IMR-90 (cell line): ENCODE results near the gene POR. TPM values are rescaled to one million over a fixed set of nuclear protein-coding genes. Genes with fewer than 3 reads are reported as not detected.

Experiments
- ATAC-seq: fragments of 200-7000 bp; cut with Tn5 transposase; 2 replicates; pipeline ENCODE4 v1.9.1; 2020; ENCODE audit warnings: low read depth, mild to moderate bottlenecking, moderate library complexity
- BruUV-seq: library from RNA; stranded (reverse); fragments of 400-500 nt; replicated peaks from 2 replicates; lab custom pipeline; 2021; lab: Mats Ljungman, UMichigan
- CTCF ChIA-PET: fragments of 300-600 bp; formaldehyde crosslinking; extraction: SDS; loops from one replicate; lab custom pipeline; 2021; ENCODE audit warnings: antibody characterized with exemption; lab: Yijun Ruan, JAX
- POLR2A ChIA-PET: fragments of 300-600 bp; sonication (Branson Sonifier 250); formaldehyde crosslinking; loops from one replicate; lab custom pipeline; 2022; ENCODE audit warnings: antibody characterized with exemption; ENCODE audit not compliant: unreplicated experiment; lab: Charles Lee
- DNase-seq: peaks from one replicate; pipeline ENCODE4 v3.0.0; 2013
- H2AFZ ChIP-seq: replicated peaks from 2 replicates; pipeline ENCODE3; 2013; ENCODE audit warnings: low read length, mild to moderate bottlenecking; ENCODE audit not compliant: poor library complexity
- H2AK5ac ChIP-seq: 2 replicates; pipeline ENCODE4 v1.6.1; 2013; ENCODE audit warnings: low read depth, low read length, inconsistent platforms
- H2AK9ac ChIP-seq: replicated peaks from 2 replicates; pipeline ENCODE3; 2013; ENCODE audit warnings: mild to moderate bottlenecking, low read depth, low read length, moderate library complexity; ENCODE audit not compliant: poor library complexity
- H2BK120ac ChIP-seq: 2 replicates; pipeline ENCODE4 v1.6.1; 2013; ENCODE audit warnings: low read depth, low read length, inconsistent platforms
- H2BK15ac ChIP-seq: 3 replicates; pipeline ENCODE4 v1.6.1; 2013; ENCODE audit warnings: low read depth, low read length, inconsistent platforms
- H2BK20ac ChIP-seq: 2 replicates; pipeline ENCODE4 v1.6.1; 2013; ENCODE audit warnings: low read depth, mild to moderate bottlenecking, inconsistent platforms, low read length, moderate library complexity
- H2BK5ac ChIP-seq: 2 replicates; pipeline ENCODE4 v1.6.1; 2013; ENCODE audit warnings: mild to moderate bottlenecking, low read depth, low read length, inconsistent platforms; ENCODE audit not compliant: poor library complexity, severe bottlenecking
- H3K14ac ChIP-seq: replicated peaks from 2 replicates; pipeline ENCODE4 v1.6.1; 2013; ENCODE audit warnings: low read depth, low read length, inconsistent platforms
- H3K18ac ChIP-seq: 2 replicates; pipeline ENCODE4 v1.6.1; 2013; ENCODE audit warnings: low read depth, low read length, control low read depth
- H3K23ac ChIP-seq: 2 replicates; pipeline ENCODE4 v1.6.1; 2013; ENCODE audit warnings: low read depth, low read length, inconsistent platforms
- H3K27ac ChIP-seq: 2 replicates; pipeline ENCODE4 v1.5.1; 2013; ENCODE audit warnings: mild to moderate bottlenecking, control low read depth, low read length; ENCODE audit not compliant: insufficient read depth
- H3K27me3 ChIP-seq: 2 replicates; pipeline ENCODE4 v1.6.1; 2013; ENCODE audit warnings: low read length; ENCODE audit not compliant: control insufficient read depth, insufficient read depth
- H3K36me3 ChIP-seq: 2 replicates; pipeline ENCODE4 v1.6.1; 2013; ENCODE audit warnings: low read length, mixed read lengths; ENCODE audit not compliant: control insufficient read depth, insufficient read depth
- H3K4ac ChIP-seq: 2 replicates; pipeline ENCODE4 v1.6.1; 2013; ENCODE audit warnings: low read depth, low read length, inconsistent platforms
- H3K4me1 ChIP-seq: 2 replicates; pipeline ENCODE4 v1.6.1; 2013; ENCODE audit warnings: low read length, mixed read lengths; ENCODE audit not compliant: control insufficient read depth, insufficient read depth
- H3K4me2 ChIP-seq: 2 replicates; pipeline ENCODE4 v1.6.1; 2013; ENCODE audit warnings: low read depth, mild to moderate bottlenecking, control low read depth, low read length, moderate library complexity
- H3K4me3 ChIP-seq: 2 replicates; pipeline ENCODE4 v1.5.1; 2013; ENCODE audit warnings: low read depth, mild to moderate bottlenecking, control low read depth, low read length, moderate library complexity; ENCODE audit not compliant: insufficient read depth
- H3K56ac ChIP-seq: 2 replicates; pipeline ENCODE4 v1.6.1; 2013; ENCODE audit warnings: low read length, inconsistent platforms; ENCODE audit not compliant: insufficient read depth; ENCODE audit errors: extremely low read depth
- H3K79me1 ChIP-seq, 2 experiments: 2 replicates each; pipeline ENCODE4 v1.6.1; 2013; ENCODE audit warnings: low read length in 2 of 2, inconsistent platforms in 1 of 2, low read depth in 1 of 2
- H3K9ac ChIP-seq: 2 replicates; pipeline ENCODE4 v1.6.1; 2013; ENCODE audit warnings: low read depth, low read length, control low read depth
- H3K9me1 ChIP-seq: 2 replicates; pipeline ENCODE4 v1.6.1; 2013; ENCODE audit warnings: low read length, inconsistent platforms; ENCODE audit not compliant: insufficient read depth
- H3K9me3 ChIP-seq: 2 replicates; pipeline ENCODE4 v1.6.1; 2013; ENCODE audit warnings: low read length; ENCODE audit not compliant: control insufficient read depth, insufficient read depth
- H4K20me1 ChIP-seq: 2 replicates; pipeline ENCODE4 v1.6.1; 2013; ENCODE audit warnings: low read length, inconsistent platforms; ENCODE audit not compliant: insufficient read depth
- H4K5ac ChIP-seq: 2 replicates; pipeline ENCODE4 v1.6.1; 2013; ENCODE audit warnings: mild to moderate bottlenecking, low read depth, low read length, control low read depth
- H4K8ac ChIP-seq, 2 experiments: 2 replicates each; pipeline ENCODE4 v1.6.1; 2013; ENCODE audit warnings: low read depth in 2 of 2, low read length in 2 of 2, control low read depth in 1 of 2, inconsistent platforms in 1 of 2
- H4K91ac ChIP-seq: 2 replicates; pipeline ENCODE4 v1.6.1; 2013; ENCODE audit warnings: low read depth, low read length, inconsistent platforms; ENCODE audit not compliant: insufficient read depth
- CEBPB ChIP-seq: IDR thresholded peaks from 2 replicates; pipeline ENCODE4 v1.6.1; 2012; ENCODE audit warnings: low read depth, low read length, improper control_type of control experiment
- CHD1 ChIP-seq: IDR thresholded peaks from 2 replicates; pipeline ENCODE4 v1.6.1; 2012; ENCODE audit warnings: low read depth, low read length, improper control_type of control experiment
- SMC3 ChIP-seq: fragments of 150-350 bp; IDR thresholded peaks from 2 replicates; pipeline ENCODE4 v1.6.1; 2016; ENCODE audit warnings: low read depth, mild to moderate bottlenecking, antibody characterized with exemption, low read length, moderate library complexity
- WGBS, 2 experiments: methylation state at CpG; one replicate each; pipeline versions ENCODE4 v1.1.5 to v1.1.7; 2013; ENCODE audit warnings: missing lambda C conversion rate in 2 of 2; ENCODE audit not compliant: insufficient read length in 1 of 2; ENCODE audit errors: extremely low coverage in 2 of 2; 5-methylcytosine and 5-hydroxymethylcytosine counted together
- dilution Hi-C: fragments of 300-500 bp; cut with HindIII; formaldehyde crosslinking; loops from one replicate; pipeline ENCODE4 v1.14.3; 2018; ENCODE audit warnings: low sequenced_read_pairs; ENCODE audit not compliant: unreplicated experiment
- in situ Hi-C: fragments of 300-500 bp; cut with MboI; formaldehyde crosslinking; loops from 3 replicates; pipeline ENCODE4 v1.14.3; 2019; ENCODE audit warnings: low sequenced_read_pairs, inconsistent platforms, mixed read lengths
- intact Hi-C: fragments of 100-400 bp; cut with micrococcal nuclease; formaldehyde crosslinking; loops from 2 replicates; pipeline ENCODE4 v1.10.0; 2022
- polyA plus RNA-seq, 3 experiments: library from polyadenylated mRNA; depleted of rRNA; stranded (reverse); fragments of >200 nt; gene quantifications; 2 replicates each; pipeline ENCODE4 v1.2.3, GENCODE V29; 2012; ENCODE audit warnings: low replicate concordance in 1 of 3
- total RNA-seq: library from RNA; depleted of rRNA; stranded (reverse); fragments of >200 nt; gene quantifications from 2 replicates; pipeline ENCODE4 v1.2.3, GENCODE V29; 2012

Gene POR
- total and polyA plus RNA-seq, 2 of the 4 experiments (the other 2 are of a cell fraction): 25.5 to 42.2 TPM

DNA sequence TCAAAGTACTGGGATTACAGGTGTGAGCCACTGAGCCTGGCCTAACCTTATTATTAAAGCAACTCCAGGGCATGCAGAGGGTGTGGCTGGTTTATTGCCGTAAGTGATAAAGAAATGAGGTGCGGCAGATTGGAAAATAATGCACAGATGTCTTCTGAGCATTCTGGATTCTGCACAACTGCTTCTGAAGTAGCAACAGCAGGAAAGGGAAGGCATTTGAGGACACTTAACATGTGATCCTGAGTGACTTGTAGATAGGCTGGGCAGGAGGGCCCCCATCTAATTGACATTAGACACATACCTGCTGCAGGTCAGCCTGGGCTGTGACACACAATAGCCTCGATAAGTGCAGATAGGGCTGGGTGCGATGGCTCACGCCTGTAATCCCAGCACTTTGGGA is 30.5 kb upstream of the POR start:
- WGBS, 2 experiments: 93% methylated on average over 3 of the region's 5 CpGs; no CpG with 5 or more reads in 1 of the 2 experiments
- Histone ChIP-seq H3K18ac (no peak overlapping the region), H4K91ac (no peak overlapping the region), H4K20me1 (peaks cover 10% of the 10 kb centered on the region; the same call in 1 of the 2 replicates), H3K9me1 (peaks cover 9% of the 10 kb centered on the region), H3K27me3 (no peaks in the 10 kb centered on the region), H3K27ac (no peak overlapping the region), H3K4ac (no peak overlapping the region), H2BK120ac (no peak overlapping the region), H3K36me3 (peaks cover 57% of the 10 kb centered on the region), H3K4me1 (peaks cover 3% of the 10 kb centered on the region), H3K14ac (no peak overlapping the region), H3K9ac (no peak overlapping the region), H2AK9ac (no peak overlapping the region), H3K23ac (no peak overlapping the region), H2AFZ (no peak overlapping the region), H3K4me2 (no peak overlapping the region), H3K9me3 (no peaks in the 10 kb centered on the region), H3K79me1 (peaks cover 21 to 50% of the 10 kb centered on the region in 2 experiments), H2AK5ac (no peak overlapping the region), H4K5ac (no peak overlapping the region), H4K8ac (no peak overlapping the region), H3K56ac (no peak overlapping the region), H2BK5ac (no peak overlapping the region), H2BK20ac (no peak overlapping the region), H2BK15ac (no peak overlapping the region), H3K4me3 (no peak overlapping the region)
- ChIA-PET CTCF (no interaction called here), POLR2A (no interaction called here)
- DNase-seq (no peak), ATAC-seq (no peak)
- TF ChIP-seq CHD1 (no peak), SMC3 (no peak), CEBPB (no peak)
- intact Hi-C loops: no loop called here
- no TSS peak for BruUV-seq
- in situ Hi-C loops: no loop called here
- dilution Hi-C loops: no loop called here
